Duodenal mucosa (tissue), 2 donors: ENCODE results near the gene CLCN7.

Experiments
- H3K27ac ChIP-seq: one replicate; pipeline ENCODE4 v1.7.0; 2013; ENCODE audit warnings: low read depth, low read length
- H3K27me3 ChIP-seq, 2 donors: one replicate each; pipeline ENCODE4 v1.7.0; 2013; ENCODE audit warnings: low read length in 2 of 2, control low read depth in 1 of 2; ENCODE audit not compliant: insufficient read depth in 2 of 2, control insufficient read depth in 1 of 2
- H3K36me3 ChIP-seq, 2 donors: one replicate each; pipeline ENCODE4 v1.7.0; 2013; ENCODE audit warnings: low read length in 2 of 2, control low read depth in 1 of 2; ENCODE audit not compliant: insufficient read depth in 2 of 2, control insufficient read depth in 1 of 2
- H3K4me1 ChIP-seq, 2 donors: one replicate each; pipeline ENCODE4 v1.7.0; 2013; ENCODE audit warnings: low read length in 2 of 2, control low read depth in 1 of 2; ENCODE audit not compliant: insufficient read depth in 2 of 2, control insufficient read depth in 1 of 2
- H3K4me3 ChIP-seq, 2 donors: one replicate each; pipeline ENCODE4 v1.7.0; 2013; ENCODE audit warnings: low read length in 2 of 2, low read depth in 1 of 2
- H3K9ac ChIP-seq, 2 donors: one replicate each; pipeline ENCODE4 v1.7.0; 2013; ENCODE audit warnings: low read length in 2 of 2, low read depth in 1 of 2
- H3K9me3 ChIP-seq, 2 donors: one replicate each; pipeline ENCODE4 v1.7.0; 2013; ENCODE audit warnings: low read length in 2 of 2, control low read depth in 1 of 2; ENCODE audit not compliant: control insufficient read depth in 1 of 2

Gene CLCN7

GRCh38 chr16:1474796-1475551 is at the start of gene CLCN7:
Gene CLCN7, minus strand, starts transcription at chr16:1475028. Its CDS starts 54 bp downstream, at chr16:1474974.
- Histone ChIP-seq H3K4me3 (peak within 1 kb of the TSS; percentile 89 to 90), H3K9me3 (no peaks in the 10 kb centered on the region), H3K36me3 (no peaks in the 10 kb centered on the region), H3K27ac (peak within 1 kb of the TSS; percentile 50), H3K9ac (peak within 1 kb of the TSS; percentile 82 to 86), H3K4me1 (peaks cover 13 to 32% of the 10 kb centered on the region in 2 donors), H3K27me3 (no peaks in the 10 kb centered on the region)

DNA sequence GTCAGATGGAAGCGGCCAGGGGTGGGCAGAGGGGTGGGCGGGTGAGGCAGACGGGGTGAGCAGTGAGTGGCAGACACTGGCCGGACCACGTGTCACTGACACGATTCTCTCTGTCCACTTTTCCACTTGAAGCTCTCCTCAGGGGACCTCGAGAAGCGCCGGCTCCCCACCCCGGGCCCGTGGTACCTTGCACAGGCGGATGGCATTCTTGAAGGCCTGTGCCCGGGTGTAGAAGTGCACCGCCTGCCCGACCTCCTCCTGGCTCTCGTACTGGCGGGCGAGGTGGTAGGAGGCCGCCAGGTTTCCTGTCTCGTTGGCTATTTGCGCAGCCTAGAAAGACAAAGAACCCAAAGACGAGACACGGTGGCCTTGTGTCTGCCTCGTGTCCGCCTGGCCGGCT is 49.5 kb upstream of the CLCN7 start:
- no peak overlapping the region for H3K4me3 ChIP-seq
- no peaks in the 10 kb centered on the region for H3K9me3 ChIP-seq
- H3K4me1 ChIP-seq: peaks cover 0 to 11% of the 10 kb centered on the region in 2 donors
- H3K27ac ChIP-seq: no peak overlapping the region
- H3K9ac ChIP-seq: no peak overlapping the region
- H3K27me3 ChIP-seq: no peaks in the 10 kb centered on the region
- no peaks in the 10 kb centered on the region for H3K36me3 ChIP-seq

DNA sequence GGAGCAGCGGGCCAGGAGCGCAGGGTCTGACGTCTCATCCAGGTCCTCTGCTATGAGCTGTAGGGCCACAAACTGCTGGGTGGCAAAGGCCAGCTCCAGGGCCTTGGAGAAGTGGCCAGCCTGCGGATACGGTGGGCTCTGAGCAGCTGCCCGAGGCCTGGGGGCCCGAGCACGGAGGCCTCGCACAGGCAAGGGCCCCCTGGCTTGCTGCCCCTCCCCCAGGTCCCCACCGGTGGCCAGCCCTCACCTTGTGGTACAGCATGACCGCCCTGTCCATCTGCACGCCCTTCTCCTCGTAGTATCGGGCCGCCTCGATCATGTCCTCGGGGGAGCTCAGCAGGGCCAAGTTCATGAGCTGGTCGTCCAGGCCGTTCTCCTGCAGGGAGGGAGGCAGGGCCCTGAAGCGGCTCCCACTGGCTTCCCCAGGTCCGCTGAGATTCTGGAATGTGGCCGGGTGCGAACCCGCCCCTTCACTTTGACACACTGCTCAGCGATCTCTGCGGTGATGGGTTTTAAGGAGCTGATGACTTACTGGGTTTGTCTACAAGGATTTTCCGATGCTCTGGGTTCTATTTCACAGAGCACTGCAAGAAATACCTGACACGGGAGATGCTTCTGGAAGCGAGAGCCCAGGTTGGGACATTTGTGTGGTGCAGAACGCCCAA is 48.9 kb upstream of the CLCN7 start:
- Histone ChIP-seq H3K27ac (no peak overlapping the region), H3K4me3 (no peak overlapping the region), H3K4me1 (peaks cover 0 to 8% of the 10 kb centered on the region in 2 donors), H3K9ac (no peak overlapping the region), H3K9me3 (no peaks in the 10 kb centered on the region), H3K27me3 (no peaks in the 10 kb centered on the region), H3K36me3 (peaks cover 0 to 1% of the 10 kb centered on the region in 2 donors)

DNA sequence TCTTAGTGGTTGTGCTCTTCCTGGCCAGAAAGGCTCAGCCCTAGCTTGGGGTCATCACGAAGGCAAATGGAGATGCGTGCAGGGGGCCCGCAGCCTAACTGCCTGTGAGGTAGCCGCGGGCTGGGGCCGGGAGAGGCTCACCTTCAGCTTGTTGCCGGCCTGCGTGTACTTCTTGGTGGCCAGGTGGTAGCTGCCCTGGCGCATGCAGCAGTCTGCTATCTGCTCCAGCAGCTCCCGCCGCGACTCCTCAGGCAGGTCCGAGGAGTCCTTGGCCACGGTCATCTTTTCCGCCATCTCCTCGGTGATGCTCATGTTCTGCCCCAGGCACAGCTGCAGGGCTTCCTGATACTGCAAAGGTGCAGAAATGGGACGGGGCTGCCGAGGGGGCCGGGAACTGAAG is 45.6 kb upstream of the CLCN7 start:
- Histone ChIP-seq H3K36me3 (peaks cover 0 to 5% of the 10 kb centered on the region in 2 donors), H3K27ac (no peak overlapping the region), H3K27me3 (no peaks in the 10 kb centered on the region), H3K4me1 (no peaks in the 10 kb centered on the region), H3K4me3 (no peak overlapping the region), H3K9ac (no peak overlapping the region), H3K9me3 (no peaks in the 10 kb centered on the region)

DNA sequence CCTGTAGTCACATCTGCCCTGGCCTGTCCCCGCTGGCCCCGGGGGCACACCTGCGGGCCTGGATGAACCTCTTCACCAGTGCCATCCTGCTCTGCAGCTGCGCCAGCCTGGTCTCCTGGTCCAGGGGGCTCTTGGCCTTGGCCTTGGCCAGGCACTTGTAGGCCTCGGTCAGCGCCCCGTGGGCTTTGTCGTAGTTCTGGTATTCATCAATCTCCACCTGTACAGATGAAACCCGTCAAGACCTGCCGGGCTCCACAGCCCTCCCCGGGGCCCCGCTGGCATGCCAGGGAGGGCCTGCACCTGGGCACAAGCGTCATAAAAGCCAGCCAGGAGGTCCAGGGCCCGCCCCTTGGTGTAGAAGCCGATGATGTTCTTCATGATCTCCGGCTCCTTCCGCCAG is 45.0 kb upstream of the CLCN7 start:
- Histone ChIP-seq H3K9me3 (no peaks in the 10 kb centered on the region), H3K9ac (no peak overlapping the region), H3K27me3 (no peaks in the 10 kb centered on the region), H3K4me1 (no peaks in the 10 kb centered on the region), H3K4me3 (no peak overlapping the region), H3K36me3 (peaks cover 0 to 5% of the 10 kb centered on the region in 2 donors), H3K27ac (no peak overlapping the region)

DNA sequence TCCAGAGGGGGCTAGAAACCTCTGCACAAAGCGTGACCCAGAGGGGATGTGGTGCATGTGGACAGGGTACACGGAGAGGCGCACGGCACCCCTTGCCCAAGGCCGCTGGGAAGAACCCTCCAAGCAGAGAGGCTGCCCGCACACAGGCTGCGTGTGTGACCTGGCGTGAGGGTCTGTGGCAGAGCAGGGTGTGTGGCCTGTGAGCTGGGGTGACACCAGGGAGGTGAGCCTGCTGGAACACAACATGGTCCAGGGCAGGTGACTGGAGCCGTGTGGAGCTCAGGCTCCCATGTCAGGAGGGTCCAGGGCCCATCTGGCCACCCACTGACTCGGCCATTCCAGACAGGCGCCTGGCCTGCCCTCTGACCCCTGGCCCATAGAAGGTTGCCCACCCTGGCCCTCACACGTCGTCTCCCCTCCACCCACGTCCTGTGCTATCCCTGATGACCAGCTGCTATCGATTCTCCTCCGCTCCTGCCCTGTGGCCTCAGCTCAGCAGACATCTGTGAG is 43.9 kb upstream of the CLCN7 start:
- H3K4me3 ChIP-seq: no peak overlapping the region
- peaks cover 3 to 4% of the 10 kb centered on the region in 2 donors for H3K9me3 ChIP-seq
- H3K4me1 ChIP-seq: no peaks in the 10 kb centered on the region
- peaks cover 0 to 5% of the 10 kb centered on the region in 2 donors for H3K36me3 ChIP-seq
- no peak overlapping the region for H3K27ac ChIP-seq
- H3K9ac ChIP-seq: no peak overlapping the region
- H3K27me3 ChIP-seq: no peaks in the 10 kb centered on the region

DNA sequence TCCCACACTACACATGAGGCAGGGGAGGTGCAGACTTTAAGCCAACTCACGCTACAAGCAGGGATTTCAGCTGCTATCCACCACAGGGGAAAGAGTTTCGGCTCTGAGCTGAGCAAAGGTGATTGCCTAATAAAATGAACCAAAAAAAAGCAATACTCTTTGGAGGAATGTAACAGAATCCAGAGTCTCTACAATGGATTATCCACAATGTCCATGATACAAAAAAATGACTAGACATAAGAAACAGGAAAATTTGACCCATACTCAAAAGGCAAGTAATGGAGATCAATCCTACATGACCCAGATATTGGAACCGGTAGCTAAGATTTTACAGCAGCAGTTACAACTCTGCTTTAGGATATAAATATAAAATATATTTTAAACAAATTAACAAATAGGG is 39.7 kb upstream of the CLCN7 start:
- H3K27me3 ChIP-seq: no peaks in the 10 kb centered on the region
- H3K36me3 ChIP-seq: peaks cover 0 to 14% of the 10 kb centered on the region in 2 donors
- no peak overlapping the region for H3K9ac ChIP-seq
- H3K9me3 ChIP-seq: peaks cover 3 to 4% of the 10 kb centered on the region in 2 donors
- no peaks in the 10 kb centered on the region for H3K4me1 ChIP-seq
- H3K4me3 ChIP-seq: no peak overlapping the region
- H3K27ac ChIP-seq: no peak overlapping the region

GRCh38 chr16:1512774-1513173 is 37.9 kb upstream of the CLCN7 start:
- Histone ChIP-seq H3K36me3 (peaks cover 0 to 9% of the 10 kb centered on the region in 2 donors), H3K4me1 (no peaks in the 10 kb centered on the region), H3K4me3 (no peak overlapping the region), H3K9ac (no peak overlapping the region), H3K27ac (no peak overlapping the region), H3K9me3 (peaks cover 3 to 4% of the 10 kb centered on the region in 2 donors), H3K27me3 (no peaks in the 10 kb centered on the region)

DNA sequence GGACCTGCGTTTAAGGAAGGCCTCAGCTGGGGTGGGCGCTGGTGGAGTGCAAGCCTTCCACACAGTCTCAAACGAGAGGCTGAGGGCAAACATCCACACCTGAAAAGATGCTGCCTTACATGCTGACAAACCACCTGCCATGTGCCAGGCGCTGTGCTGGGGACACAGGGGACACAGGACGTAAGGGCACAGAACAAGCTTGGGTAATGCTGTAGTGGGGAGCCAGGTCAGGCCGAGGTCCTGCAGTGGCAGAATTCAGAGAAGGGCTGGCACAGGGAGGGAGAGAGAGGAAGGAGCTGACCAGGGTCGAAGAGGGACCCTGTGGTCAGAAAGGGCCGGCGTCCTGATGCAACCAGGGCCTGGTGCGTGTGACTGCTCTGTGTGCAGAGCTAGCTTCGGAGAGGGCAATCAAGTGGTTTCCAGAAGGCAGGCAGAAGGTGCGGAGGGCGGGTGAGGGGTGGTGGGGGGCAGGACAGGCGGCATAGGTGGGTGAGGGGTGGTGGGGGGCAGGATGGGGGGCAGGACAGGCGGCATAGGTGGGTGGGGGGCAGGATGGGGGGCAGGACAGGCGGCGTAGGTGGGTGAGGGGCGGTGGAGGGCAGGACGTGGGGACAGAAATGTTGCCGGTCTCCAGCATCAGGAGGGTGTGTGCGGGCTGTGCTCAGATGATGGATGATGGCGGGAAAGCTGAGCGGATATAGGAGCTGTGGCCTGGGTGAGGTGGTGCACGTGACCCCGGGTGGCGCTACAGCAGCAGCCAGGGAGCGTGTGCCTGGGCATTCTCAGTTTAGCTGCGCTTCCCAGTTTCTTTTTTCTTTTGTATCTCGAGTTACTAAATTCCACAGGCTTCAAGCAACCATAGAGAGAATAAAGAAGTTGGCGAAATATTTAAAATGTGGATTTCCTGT is 37.1 kb upstream of the CLCN7 start:
- Histone ChIP-seq H3K4me1 (no peaks in the 10 kb centered on the region), H3K27ac (no peak overlapping the region), H3K27me3 (no peaks in the 10 kb centered on the region), H3K36me3 (peaks cover 0 to 9% of the 10 kb centered on the region in 2 donors), H3K9ac (no peak overlapping the region), H3K9me3 (peaks cover 3 to 4% of the 10 kb centered on the region in 2 donors), H3K4me3 (no peak overlapping the region)
